K562 (cell line): ENCODE measurements around the gene ARPC1A. TPM values are rescaled to one million over a fixed set of nuclear protein-coding genes. Genes with fewer than 3 reads are reported as not detected.
"Not testable (repeated sequence)": the region's sequence is repeated elsewhere in the genome, so short reads cannot be mapped to it uniquely, and the experiment has no call there.

Experiments used
- ATF3 ChIP-seq, 2 experiments: fragments of 450-650 bp in 1 of 2; sonication (generic) in 1 of 2; formaldehyde crosslinking in 1 of 2; IDR thresholded peaks in 1 of 2; conservative IDR thresholded peaks in 1 of 2; 2 replicates each; pipeline versions ENCODE4 v1.6.1 to v1.8.1; 2016 to 2023; ENCODE audit warnings: mild to moderate bottlenecking in 2 of 2, moderate library complexity in 2 of 2, inconsistent platforms in 1 of 2, missing genetic modification reagents in 1 of 2
- ATF4 ChIP-seq: fragments of 450-650 bp; formaldehyde crosslinking; IDR thresholded peaks from 2 replicates; pipeline ENCODE4 v1.4.0; 2022; ENCODE audit warnings: mild to moderate bottlenecking, moderate library complexity
- CBFA2T3 ChIP-seq: fragments of 450-650 bp; IDR thresholded peaks from 2 replicates; pipeline ENCODE4 v1.6.1; 2017
- CREB3L1 ChIP-seq: fragments of 450-650 bp; IDR thresholded peaks from 2 replicates; pipeline ENCODE4 v1.6.1; 2014; ENCODE audit warnings: low read depth, mild to moderate bottlenecking, moderate library complexity, borderline replicate concordance
- EP400 ChIP-seq: fragments of 450-650 bp; IDR thresholded peaks from 2 replicates; pipeline ENCODE4 v1.6.1; 2017; ENCODE audit warnings: antibody characterized with exemption, mild to moderate bottlenecking, moderate library complexity
- FOSL1 ChIP-seq: fragments of 200-800 bp; sonication (Bioruptor generic); conservative IDR thresholded peaks from 2 replicates; pipeline ENCODE4 v1.6.1; 2016; ENCODE audit warnings: missing genetic modification characterization, missing compliant biosample characterization
- HMBOX1 ChIP-seq: sonication (generic); IDR thresholded peaks from 2 replicates; pipeline ENCODE4 v1.6.1; 2016
- KLF13 ChIP-seq: fragments of 450-650 bp; IDR thresholded peaks from 2 replicates; pipeline ENCODE4 v1.6.1; 2016; ENCODE audit warnings: missing genetic modification characterization, low read depth, mild to moderate bottlenecking, missing compliant biosample characterization, moderate library complexity, borderline replicate concordance
- MTA3 ChIP-seq: fragments of 450-650 bp; formaldehyde crosslinking; IDR thresholded peaks from 2 replicates; pipeline ENCODE4 v1.6.1; 2017; ENCODE audit warnings: mild to moderate bottlenecking, borderline replicate concordance
- NCOR1 ChIP-seq: fragments of 450-650 bp; IDR thresholded peaks from 2 replicates; pipeline ENCODE4 v1.6.1; 2016; ENCODE audit warnings: mild to moderate bottlenecking, moderate library complexity
- NFATC3 ChIP-seq: fragments of 450-650 bp; IDR thresholded peaks from 2 replicates; pipeline ENCODE4 v1.6.1; 2017; ENCODE audit warnings: mild to moderate bottlenecking
- NR2C1 ChIP-seq, 2 experiments: fragments of 450-650 bp; IDR thresholded peaks; 2 replicates each; pipeline ENCODE4 v1.6.1; 2017; ENCODE audit warnings: mild to moderate bottlenecking in 2 of 2, antibody characterized with exemption in 1 of 2, inconsistent platforms in 1 of 2, missing compliant biosample characterization in 1 of 2, missing genetic modification characterization in 1 of 2
- PHF20 ChIP-seq: fragments of 450-650 bp; IDR thresholded peaks from 2 replicates; pipeline ENCODE4 v1.6.1; 2018; ENCODE audit not compliant: partially characterized antibody
- PHF21A ChIP-seq: fragments of 450-650 bp; IDR thresholded peaks from 2 replicates; pipeline ENCODE4 v1.6.1; 2017; ENCODE audit warnings: low read depth, borderline replicate concordance
- POLR2A ChIP-seq: fragments of 450-650 bp; conservative IDR thresholded peaks from 2 replicates; pipeline ENCODE4 v1.6.1; 2016
- POLR3A ChIP-seq: IDR thresholded peaks from 2 replicates; pipeline ENCODE4 v1.6.1; 2011; ENCODE audit warnings: borderline replicate concordance, mild to moderate bottlenecking, moderate library complexity; ENCODE audit not compliant: insufficient read length, insufficient read depth; ENCODE audit errors: extremely low read depth
- TRIM24 ChIP-seq, 2 experiments: fragments of 450-650 bp; IDR thresholded peaks; 2 replicates each; pipeline ENCODE4 v1.6.1; 2016
- TRIM28 ChIP-seq: fragments of 450-650 bp; IDR thresholded peaks from 2 replicates; pipeline ENCODE4 v1.6.1; 2017
- ZNF24 ChIP-seq: fragments of 450-650 bp; IDR thresholded peaks from 2 replicates; pipeline ENCODE4 v1.6.1; 2016
- ZNF717 ChIP-seq: fragments of 250-450 bp; sonication (Bioruptor Pico); IDR thresholded peaks from 2 replicates; pipeline ENCODE4 v1.5.0; 2021
- ZNF766 ChIP-seq: fragments of 200-800 bp; sonication (Bioruptor generic); conservative IDR thresholded peaks from 2 replicates; pipeline ENCODE4 v1.6.1; 2016; ENCODE audit warnings: missing genetic modification characterization, missing compliant biosample characterization
- polyA plus RNA-seq, 8 experiments: library from polyadenylated mRNA; depleted of rRNA in 4 of 8; stranded (reverse) in 5 of 8; unstranded in 3 of 8; fragments of >200 nt; fragmentation: Nextera tagmentation in 2 of 8; fragmentation: Illumina TruSeq in 1 of 8; extraction: Ambion mirVana in 2 of 8; extraction: Trizol in 1 of 8; gene quantifications; 2 replicates each; pipeline versions ENCODE4 v1.2.1 to v1.2.3, GENCODE V29; 2011 to 2014; ENCODE audit warnings: inconsistent platforms in 1 of 8, missing spikeins in 1 of 8
- total RNA-seq, 7 experiments: library from RNA; depleted of rRNA in 6 of 7; stranded (reverse); fragments of >200 nt in 6 of 7; fragmentation: Illumina TruSeq in 2 of 7; extraction: Trizol in 2 of 7; gene quantifications; 2 replicates each; pipeline versions ENCODE4 v1.2.1 to v1.2.3, GENCODE V29; 2011 to 2021; ENCODE audit warnings: low replicate concordance in 1 of 7
- TF ChIP-seq, protein P1 (sequence below): fragments of 450-650 bp; IDR thresholded peaks from 2 replicates; pipeline ENCODE4 v1.7.1; 2018; ENCODE audit warnings: mild to moderate bottlenecking, low read depth; ENCODE audit not compliant: partially characterized antibody

Gene ARPC1A
- total and polyA plus RNA-seq, 9 of the 15 experiments (the other 6 are each of a cell fraction or from before 2014, with no cell fraction given): 39.5 to 151 (median 86.1) TPM

- peak; percentile 58 for TF ChIP-seq PHF20
- TF ChIP-seq TRIM28: peak; percentile 85; the same call in 1 of the 2 replicates
- TF ChIP-seq MTA3: peak; percentile 70; the same call in 1 of the 2 replicates
- peak; percentile 66 to 84 for TF ChIP-seq TRIM24 (IDR thresholded peaks at IDR 0.05)
- TF ChIP-seq ZNF717 (CRISPR knock-in tag): 0 out of 2 replicates have a peak, but pooled peaks have one; percentile 79
- TF ChIP-seq ZNF24: peak; percentile 70
- peak; percentile 64 for TF ChIP-seq CBFA2T3
- peak; percentile 85; the same call in 1 of the 2 replicates for TF ChIP-seq PHF21A
- peak; percentile 56 for TF ChIP-seq POLR2A
- peak; percentile 48; the same call in 1 of the 2 replicates for TF ChIP-seq CREB3L1
- TF ChIP-seq, protein P1, sequence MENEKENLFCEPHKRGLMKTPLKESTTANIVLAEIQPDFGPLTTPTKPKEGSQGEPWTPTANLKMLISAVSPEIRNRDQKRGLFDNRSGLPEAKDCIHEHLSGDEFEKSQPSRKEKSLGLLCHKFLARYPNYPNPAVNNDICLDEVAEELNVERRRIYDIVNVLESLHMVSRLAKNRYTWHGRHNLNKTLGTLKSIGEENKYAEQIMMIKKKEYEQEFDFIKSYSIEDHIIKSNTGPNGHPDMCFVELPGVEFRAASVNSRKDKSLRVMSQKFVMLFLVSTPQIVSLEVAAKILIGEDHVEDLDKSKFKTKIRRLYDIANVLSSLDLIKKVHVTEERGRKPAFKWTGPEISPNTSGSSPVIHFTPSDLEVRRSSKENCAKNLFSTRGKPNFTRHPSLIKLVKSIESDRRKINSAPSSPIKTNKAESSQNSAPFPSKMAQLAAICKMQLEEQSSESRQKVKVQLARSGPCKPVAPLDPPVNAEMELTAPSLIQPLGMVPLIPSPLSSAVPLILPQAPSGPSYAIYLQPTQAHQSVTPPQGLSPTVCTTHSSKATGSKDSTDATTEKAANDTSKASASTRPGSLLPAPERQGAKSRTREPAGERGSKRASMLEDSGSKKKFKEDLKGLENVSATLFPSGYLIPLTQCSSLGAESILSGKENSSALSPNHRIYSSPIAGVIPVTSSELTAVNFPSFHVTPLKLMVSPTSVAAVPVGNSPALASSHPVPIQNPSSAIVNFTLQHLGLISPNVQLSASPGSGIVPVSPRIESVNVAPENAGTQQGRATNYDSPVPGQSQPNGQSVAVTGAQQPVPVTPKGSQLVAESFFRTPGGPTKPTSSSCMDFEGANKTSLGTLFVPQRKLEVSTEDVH: peak; percentile 50
- TF ChIP-seq NFATC3: 0 out of 2 replicates have a peak, but pooled peaks have one; percentile 60
- TF ChIP-seq ATF4 (CRISPR knock-in tag): peak; percentile 89
- peak; percentile 69; the same call in 1 of the 2 replicates for TF ChIP-seq KLF13 (tag)
- TF ChIP-seq FOSL1 (tag): peak; percentile 91
- TF ChIP-seq ZNF766 (CRISPR knock-in tag): peak; percentile 78
- peak; percentile 58; the same call in 1 of the 2 replicates for TF ChIP-seq NR2C1 (IDR thresholded peaks at IDR 0.05)
- not testable (repeated sequence) for TF ChIP-seq NR2C1 (tag; IDR thresholded peaks at IDR 0.05); ATF3 (CRISPR knock-in tag; conservative IDR thresholded peaks at IDR 0.05)
- TF ChIP-seq EP400: peak; percentile 89
- 0 out of 2 replicates have a peak, but pooled peaks have one; percentile 36 for TF ChIP-seq HMBOX1
- TF ChIP-seq POLR3A: peak; percentile 76
- TF ChIP-seq ATF3 (IDR thresholded peaks at IDR 0.05): peak; percentile 93
- 0 out of 2 replicates have a peak, but pooled peaks have one; percentile 31 for TF ChIP-seq NCOR1
Observed at GRCh38 chr7:99330314-99330961, 4.7 kb downstream of the ARPC1A start (continued).
